ENCODE data around the gene GATAD2A. TPM values are rescaled to one million over a fixed set of nuclear protein-coding genes. Genes with fewer than 3 reads are reported as not detected.

Gene GATAD2A
- polyA plus RNA-seq, 1 donor (not counting 4 experiments of a cell fraction or from before 2014, with no cell fraction given): 28.4 TPM

GRCh38 chr19:19537075-19538048, 131.9 kb downstream of the GATAD2A start:
- H3K79me2 ChIP-seq (ENCODE audit: control insufficient read depth, insufficient read depth, low read length): no peaks in the 10 kb centered on the region
- H4K20me1 ChIP-seq (ENCODE audit: control insufficient read depth, extremely low read depth, insufficient read depth, low read length): no peaks in the 10 kb centered on the region
- FAIRE-seq: no peak
- no peak for DNase-seq (ENCODE audit: low read depth, low spot score)
- no peaks in the 10 kb centered on the region for H3K9me3 ChIP-seq (ENCODE audit: control insufficient read depth, low read depth, low read length)
- peak overlapping the region; percentile 16 for H3K4me2 ChIP-seq (ENCODE audit: control insufficient read depth, extremely low read depth, insufficient read depth, low read depth, low read length)
- TF ChIP-seq CTCF (optimal IDR thresholded peaks at IDR 0.05 in 1 of 3, IDR thresholded peaks at IDR 0.05 in 1 of 3, conservative IDR thresholded peaks at IDR 0.05 in 1 of 3; ENCODE audit: extremely low read depth in 1 of 3, insufficient read depth in 2 of 3, low read length in 3 of 3): no peak
- TF ChIP-seq EZH2 (IDR thresholded peaks at IDR 0.05; ENCODE audit: low read length): peak; percentile 41
- H3K9me1 ChIP-seq (ENCODE audit: control insufficient read depth, extremely low read depth, insufficient read depth, low read length): no peaks in the 10 kb centered on the region
- peaks cover 37% of the 10 kb centered on the region for H3K27me3 ChIP-seq (ENCODE audit: control insufficient read depth, extremely low read depth, insufficient read depth, low read length)
- H3K27ac ChIP-seq (ENCODE audit: control insufficient read depth, insufficient read depth, low read length): no peak overlapping the region
- peaks cover 8% of the 10 kb centered on the region for H3K4me1 ChIP-seq (ENCODE audit: control insufficient read depth, extremely low read depth, insufficient read depth, low read length)
- no peaks in the 10 kb centered on the region for H3K36me3 ChIP-seq (ENCODE audit: control insufficient read depth in 2 of 2, extremely low read depth in 1 of 2, insufficient read depth in 2 of 2, low read length in 2 of 2)
- H3K4me3 ChIP-seq (ENCODE audit: control insufficient read depth in 2 of 3, extremely low read depth in 1 of 3, insufficient read depth in 2 of 3, low read depth in 1 of 3, low read length in 3 of 3): peak overlapping the region in 1 of 3 experiments; percentile 37
- H2AFZ ChIP-seq (ENCODE audit: control insufficient read depth, low read length): no peak overlapping the region
- no peak overlapping the region for H3K9ac ChIP-seq (ENCODE audit: control insufficient read depth, extremely low read depth, insufficient read depth, low read length)
- dilution Hi-C loops (cut with MboI; ENCODE audit: extremely low pct_ligation_motif_present, low sequenced_read_pairs): no loop called here

- no peaks in the 10 kb centered on the region for H3K36me3 ChIP-seq (ENCODE audit: control insufficient read depth in 2 of 2, extremely low read depth in 1 of 2, insufficient read depth in 2 of 2, low read length in 2 of 2)
- H2AFZ ChIP-seq (ENCODE audit: control insufficient read depth, low read length): peak within 1 kb of the TSS; percentile 12
- DNase-seq (ENCODE audit: low read depth, low spot score) (no peak), FAIRE-seq (no peak)
- peak within 1 kb of the TSS; percentile 64 for H3K4me2 ChIP-seq (ENCODE audit: control insufficient read depth, extremely low read depth, insufficient read depth, low read depth, low read length)
- TF ChIP-seq EZH2 (IDR thresholded peaks at IDR 0.05; ENCODE audit: low read length) (peak; percentile 30), CTCF (optimal IDR thresholded peaks at IDR 0.05 in 1 of 3, IDR thresholded peaks at IDR 0.05 in 1 of 3, conservative IDR thresholded peaks at IDR 0.05 in 1 of 3; ENCODE audit: extremely low read depth in 1 of 3, insufficient read depth in 2 of 3, low read length in 3 of 3) (no peak)
- peak within 1 kb of the TSS; percentile 2 to 37 (median 10) for H3K4me3 ChIP-seq (ENCODE audit: control insufficient read depth in 2 of 3, extremely low read depth in 1 of 3, insufficient read depth in 2 of 3, low read depth in 1 of 3, low read length in 3 of 3)
- H3K79me2 ChIP-seq (ENCODE audit: control insufficient read depth, insufficient read depth, low read length): no peaks in the 10 kb centered on the region
- dilution Hi-C loops (cut with MboI; ENCODE audit: extremely low pct_ligation_motif_present, low sequenced_read_pairs): no loop called here
- H3K9me3 ChIP-seq (ENCODE audit: control insufficient read depth, low read depth, low read length): no peaks in the 10 kb centered on the region
- peaks cover 8% of the 10 kb centered on the region for H3K4me1 ChIP-seq (ENCODE audit: control insufficient read depth, extremely low read depth, insufficient read depth, low read length)
- H3K27me3 ChIP-seq (ENCODE audit: control insufficient read depth, extremely low read depth, insufficient read depth, low read length): peaks cover 37% of the 10 kb centered on the region
- H3K27ac ChIP-seq (ENCODE audit: control insufficient read depth, insufficient read depth, low read length): no peak within 1 kb of the TSS
- no peaks in the 10 kb centered on the region for H4K20me1 ChIP-seq (ENCODE audit: control insufficient read depth, extremely low read depth, insufficient read depth, low read length)
- no peak within 1 kb of the TSS for H3K9ac ChIP-seq (ENCODE audit: control insufficient read depth, extremely low read depth, insufficient read depth, low read length)
- H3K9me1 ChIP-seq (ENCODE audit: control insufficient read depth, extremely low read depth, insufficient read depth, low read length): no peaks in the 10 kb centered on the region
Observed at GRCh38 chr19:19538061-19538784, 132.7 kb downstream of the GATAD2A start, which contains the start of gene CILP2. Gene CILP2 (plus strand): TSS chr19:19538265. CDS start chr19:19538350, 85 bp downstream.
